OCI-LY1 (cell line): ENCODE data around the gene ZDHHC14.

ENCODE experiments used
- EZH2 ChIP-seq: fragments of 200-600 bp; sonication (generic), shearing (Covaris generic); IDR thresholded peaks from 2 replicates; pipeline ENCODE4 v1.8.0; 2017; ENCODE audit warnings: borderline replicate concordance, mixed run types, mild to moderate bottlenecking, antibody characterized with exemption, low read length, moderate library complexity, mixed read lengths
- TF ChIP-seq, protein P1 (sequence below): fragments of 200-600 bp; sonication (generic), shearing (Covaris generic); IDR thresholded peaks from 2 replicates; pipeline ENCODE4 v1.5.1; 2017; ENCODE audit warnings: mild to moderate bottlenecking, antibody characterized with exemption, low read length, moderate library complexity, mixed read lengths

DNA sequence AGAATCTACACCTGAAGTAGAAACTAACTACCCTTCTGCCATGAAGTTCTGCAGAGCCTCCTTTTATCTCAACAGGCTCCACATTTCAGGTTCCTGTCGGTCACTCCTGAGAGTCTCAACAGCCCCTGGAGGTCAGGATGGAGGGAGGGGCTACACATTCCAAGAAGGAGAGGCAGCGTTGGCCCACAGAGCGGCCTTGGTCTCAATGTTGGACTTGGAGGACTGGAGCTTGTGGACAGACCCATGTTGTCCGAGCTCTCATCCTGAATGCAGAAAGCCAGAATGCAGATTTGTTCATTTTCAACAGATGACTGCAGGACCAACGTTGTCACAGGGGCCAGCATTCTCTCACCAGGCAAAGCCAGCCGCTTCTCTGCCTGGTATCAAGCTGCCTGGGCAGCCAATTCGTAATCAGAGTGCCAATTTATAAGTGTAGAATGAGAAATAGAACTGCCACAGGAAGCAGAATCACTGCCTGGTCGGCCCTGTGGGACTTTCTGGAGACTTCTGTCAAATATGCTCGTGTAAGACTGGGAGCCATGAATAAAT, 229.5 kb downstream of the ZDHHC14 start:
- TF ChIP-seq, protein P1, sequence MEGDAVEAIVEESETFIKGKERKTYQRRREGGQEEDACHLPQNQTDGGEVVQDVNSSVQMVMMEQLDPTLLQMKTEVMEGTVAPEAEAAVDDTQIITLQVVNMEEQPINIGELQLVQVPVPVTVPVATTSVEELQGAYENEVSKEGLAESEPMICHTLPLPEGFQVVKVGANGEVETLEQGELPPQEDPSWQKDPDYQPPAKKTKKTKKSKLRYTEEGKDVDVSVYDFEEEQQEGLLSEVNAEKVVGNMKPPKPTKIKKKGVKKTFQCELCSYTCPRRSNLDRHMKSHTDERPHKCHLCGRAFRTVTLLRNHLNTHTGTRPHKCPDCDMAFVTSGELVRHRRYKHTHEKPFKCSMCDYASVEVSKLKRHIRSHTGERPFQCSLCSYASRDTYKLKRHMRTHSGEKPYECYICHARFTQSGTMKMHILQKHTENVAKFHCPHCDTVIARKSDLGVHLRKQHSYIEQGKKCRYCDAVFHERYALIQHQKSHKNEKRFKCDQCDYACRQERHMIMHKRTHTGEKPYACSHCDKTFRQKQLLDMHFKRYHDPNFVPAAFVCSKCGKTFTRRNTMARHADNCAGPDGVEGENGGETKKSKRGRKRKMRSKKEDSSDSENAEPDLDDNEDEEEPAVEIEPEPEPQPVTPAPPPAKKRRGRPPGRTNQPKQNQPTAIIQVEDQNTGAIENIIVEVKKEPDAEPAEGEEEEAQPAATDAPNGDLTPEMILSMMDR: no peak
- TF ChIP-seq EZH2: no peak
